ENCODE results near the gene MAPKAPK2.

Gene MAPKAPK2

GRCh38 chr1:206695733-206696132, 11.0 kb downstream of the MAPKAPK2 start:
- Mint-ChIP-seq H3K36me3 (ENCODE audit: low read depth) (peaks cover 37% of the 10 kb centered on the region), H3K27ac (no peak overlapping the region), H3K4me3 (no peak overlapping the region), H3K4me1 (ENCODE audit: low read depth) (peaks cover 95% of the 10 kb centered on the region), H3K27me3 (no peaks in the 10 kb centered on the region), H3K9me3 (no peaks in the 10 kb centered on the region)
- intact Hi-C loops (cut with micrococcal nuclease) = no loop called here

DNA sequence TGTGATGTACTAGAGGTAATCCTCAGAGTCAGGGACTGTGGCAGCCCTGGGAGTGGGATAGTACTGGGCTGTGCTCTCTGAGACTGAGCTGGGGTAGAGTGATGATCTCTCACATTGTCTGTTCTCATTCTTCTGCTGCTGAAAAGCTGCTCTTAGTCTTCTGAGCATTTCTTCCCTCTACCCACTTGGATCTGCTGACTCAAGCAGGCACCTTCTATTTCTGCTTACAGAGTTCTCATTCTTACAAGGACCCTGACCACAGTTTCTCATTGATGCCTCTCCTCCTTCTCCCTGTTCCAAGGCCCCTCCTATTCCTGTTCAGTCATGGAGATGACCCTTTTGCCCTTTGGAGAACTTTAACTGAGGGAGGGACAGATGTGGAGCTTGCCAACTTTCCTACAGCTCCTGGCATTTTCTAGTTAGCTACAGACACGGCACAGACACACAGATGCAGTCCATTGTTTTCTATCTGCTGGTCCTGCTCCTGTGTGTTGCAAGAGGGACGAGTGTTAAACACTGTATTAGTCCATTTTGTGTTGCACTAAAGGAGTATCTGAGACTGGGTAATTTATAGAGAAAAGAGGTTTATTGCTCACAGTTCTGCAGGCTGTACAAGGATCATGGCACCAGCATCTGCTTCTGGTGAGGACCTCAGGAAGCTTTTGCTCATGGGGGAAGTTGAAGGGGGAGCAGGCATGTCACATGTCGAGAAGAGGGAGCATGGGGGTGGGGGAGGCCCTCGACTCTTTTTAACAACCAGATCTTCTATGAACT, 12.3 kb downstream of the MAPKAPK2 start:
- H3K9me3 Mint-ChIP-seq = no peaks in the 10 kb centered on the region
- H3K27ac Mint-ChIP-seq = peak overlapping the region; percentile 50

GRCh38 chr1:206698011-206698410, 13.3 kb downstream of the MAPKAPK2 start:
- Mint-ChIP-seq H3K27ac (no peak overlapping the region), H3K36me3 (ENCODE audit: low read depth) (peaks cover 41% of the 10 kb centered on the region), H3K4me3 (no peak overlapping the region), H3K27me3 (no peaks in the 10 kb centered on the region), H3K9me3 (no peaks in the 10 kb centered on the region), H3K4me1 (ENCODE audit: low read depth) (peaks cover 92% of the 10 kb centered on the region)
- intact Hi-C loops (cut with micrococcal nuclease) = no loop called here

More for the DNA sequence above, 12.3 kb downstream of the MAPKAPK2 start:
- peaks cover 92% of the 10 kb centered on the region for H3K4me1 Mint-ChIP-seq (ENCODE audit: low read depth)
- H3K27me3 Mint-ChIP-seq = no peaks in the 10 kb centered on the region
- no peak overlapping the region for H3K4me3 Mint-ChIP-seq
- intact Hi-C loops (cut with micrococcal nuclease) = no loop called here
- H3K36me3 Mint-ChIP-seq (ENCODE audit: low read depth) = peaks cover 37% of the 10 kb centered on the region

- Mint-ChIP-seq H3K27me3 (no peaks in the 10 kb centered on the region), H3K4me1 (ENCODE audit: low read depth) (peaks cover 92% of the 10 kb centered on the region), H3K27ac (peak overlapping the region; percentile 28), H3K4me3 (no peak overlapping the region), H3K9me3 (no peaks in the 10 kb centered on the region), H3K36me3 (ENCODE audit: low read depth) (peaks cover 30% of the 10 kb centered on the region)
- intact Hi-C loops (cut with micrococcal nuclease) = no loop called here
These were observed 14.4 kb downstream of the MAPKAPK2 start for GRCh38 chr1:206699000-206699586.

DNA sequence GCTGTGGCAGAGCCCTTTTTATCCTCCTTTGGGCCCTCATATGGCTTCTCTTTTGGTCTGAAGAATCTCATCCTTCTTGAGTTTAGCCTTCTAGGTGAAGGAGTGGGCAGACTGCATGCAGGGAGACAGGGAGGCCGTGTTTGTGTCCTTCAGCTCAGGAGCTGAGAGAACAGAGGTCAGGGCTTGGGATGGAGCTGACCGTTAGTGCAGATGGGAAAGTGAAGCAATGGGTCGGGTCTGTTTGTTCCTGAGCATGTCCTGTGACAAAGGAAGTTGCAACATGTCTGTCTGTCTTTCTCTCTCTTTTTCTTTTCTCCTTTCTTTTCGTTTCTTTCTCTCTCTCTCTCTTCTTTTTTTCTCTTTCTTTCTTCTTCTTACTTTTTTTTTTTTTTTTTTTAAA, 14.9 kb downstream of the MAPKAPK2 start:
- Mint-ChIP-seq H3K27me3 (no peaks in the 10 kb centered on the region), H3K4me1 (ENCODE audit: low read depth) (peaks cover 92% of the 10 kb centered on the region), H3K27ac (peak overlapping the region; percentile 28), H3K9me3 (no peaks in the 10 kb centered on the region), H3K36me3 (ENCODE audit: low read depth) (peaks cover 30% of the 10 kb centered on the region), H3K4me3 (no peak overlapping the region)
- intact Hi-C loops (cut with micrococcal nuclease) = no loop called here

GRCh38 chr1:206700445-206701036, 15.8 kb downstream of the MAPKAPK2 start:
- no peaks in the 10 kb centered on the region for H3K27me3 Mint-ChIP-seq
- H3K9me3 Mint-ChIP-seq = no peaks in the 10 kb centered on the region
- H3K4me3 Mint-ChIP-seq = no peak overlapping the region
- H3K27ac Mint-ChIP-seq = peak overlapping the region; percentile 39
- H3K36me3 Mint-ChIP-seq (ENCODE audit: low read depth) = peaks cover 27% of the 10 kb centered on the region
- H3K4me1 Mint-ChIP-seq (ENCODE audit: low read depth) = peaks cover 92% of the 10 kb centered on the region
- intact Hi-C loops (cut with micrococcal nuclease) = no loop called here

GRCh38 chr1:206702260-206702659, 17.6 kb downstream of the MAPKAPK2 start:
- Mint-ChIP-seq H3K36me3 (ENCODE audit: low read depth) (peaks cover 15% of the 10 kb centered on the region), H3K9me3 (no peaks in the 10 kb centered on the region), H3K4me1 (ENCODE audit: low read depth) (peaks cover 92% of the 10 kb centered on the region), H3K4me3 (no peak overlapping the region), H3K27me3 (no peaks in the 10 kb centered on the region), H3K27ac (no peak overlapping the region)
- intact Hi-C loops (cut with micrococcal nuclease) = no loop called here

- intact Hi-C loops (cut with micrococcal nuclease) = no loop called here
- H3K27me3 Mint-ChIP-seq = no peaks in the 10 kb centered on the region
- H3K4me1 Mint-ChIP-seq (ENCODE audit: low read depth) = peaks cover 92% of the 10 kb centered on the region
- no peak overlapping the region for H3K4me3 Mint-ChIP-seq
- peaks cover 9% of the 10 kb centered on the region for H3K36me3 Mint-ChIP-seq (ENCODE audit: low read depth)
- H3K27ac Mint-ChIP-seq = no peak overlapping the region
- no peaks in the 10 kb centered on the region for H3K9me3 Mint-ChIP-seq
These were observed 18.1 kb downstream of the MAPKAPK2 start for GRCh38 chr1:206702803-206703202.

GRCh38 chr1:206703661-206704060, 19.0 kb downstream of the MAPKAPK2 start:
- H3K36me3 Mint-ChIP-seq (ENCODE audit: low read depth) = peaks cover 6% of the 10 kb centered on the region
- H3K4me3 Mint-ChIP-seq = no peak overlapping the region
- peaks cover 95% of the 10 kb centered on the region for H3K4me1 Mint-ChIP-seq (ENCODE audit: low read depth)
- intact Hi-C loops (cut with micrococcal nuclease) = no loop called here
- H3K9me3 Mint-ChIP-seq = no peaks in the 10 kb centered on the region
- no peak overlapping the region for H3K27ac Mint-ChIP-seq
- H3K27me3 Mint-ChIP-seq = no peaks in the 10 kb centered on the region

DNA sequence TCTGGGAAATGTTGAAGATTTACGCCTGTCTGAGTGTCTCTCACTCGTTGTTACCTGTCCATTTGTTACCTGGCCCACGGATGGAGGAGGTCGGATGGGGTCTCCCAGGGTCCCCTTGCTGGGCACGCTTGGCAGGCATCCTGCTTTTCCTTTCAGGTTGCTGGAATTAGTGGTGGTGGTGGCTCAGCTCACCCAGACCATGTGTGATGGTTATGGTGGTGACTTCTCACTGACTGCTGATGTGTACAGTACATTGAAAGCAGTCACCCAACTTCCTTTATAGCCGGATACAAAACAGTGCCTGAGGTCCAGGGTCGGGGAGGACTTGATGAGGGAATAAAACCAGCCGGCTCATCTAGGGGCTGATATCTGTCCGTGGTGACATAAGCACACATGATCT, 19.5 kb downstream of the MAPKAPK2 start:
- H3K9me3 Mint-ChIP-seq = no peaks in the 10 kb centered on the region
- H3K27me3 Mint-ChIP-seq = no peaks in the 10 kb centered on the region
- H3K27ac Mint-ChIP-seq = no peak overlapping the region
- intact Hi-C loops (cut with micrococcal nuclease) = no loop called here
- peaks cover 95% of the 10 kb centered on the region for H3K4me1 Mint-ChIP-seq (ENCODE audit: low read depth)
- H3K36me3 Mint-ChIP-seq (ENCODE audit: low read depth) = peaks cover 6% of the 10 kb centered on the region
- no peak overlapping the region for H3K4me3 Mint-ChIP-seq

GRCh38 chr1:206705191-206705590, 20.5 kb downstream of the MAPKAPK2 start:
- Mint-ChIP-seq H3K36me3 (ENCODE audit: low read depth) (peaks cover 6% of the 10 kb centered on the region), H3K9me3 (no peaks in the 10 kb centered on the region), H3K4me3 (no peak overlapping the region), H3K27ac (no peak overlapping the region), H3K4me1 (ENCODE audit: low read depth) (peaks cover 87% of the 10 kb centered on the region), H3K27me3 (no peaks in the 10 kb centered on the region)
- intact Hi-C loops (cut with micrococcal nuclease) = no loop called here

DNA sequence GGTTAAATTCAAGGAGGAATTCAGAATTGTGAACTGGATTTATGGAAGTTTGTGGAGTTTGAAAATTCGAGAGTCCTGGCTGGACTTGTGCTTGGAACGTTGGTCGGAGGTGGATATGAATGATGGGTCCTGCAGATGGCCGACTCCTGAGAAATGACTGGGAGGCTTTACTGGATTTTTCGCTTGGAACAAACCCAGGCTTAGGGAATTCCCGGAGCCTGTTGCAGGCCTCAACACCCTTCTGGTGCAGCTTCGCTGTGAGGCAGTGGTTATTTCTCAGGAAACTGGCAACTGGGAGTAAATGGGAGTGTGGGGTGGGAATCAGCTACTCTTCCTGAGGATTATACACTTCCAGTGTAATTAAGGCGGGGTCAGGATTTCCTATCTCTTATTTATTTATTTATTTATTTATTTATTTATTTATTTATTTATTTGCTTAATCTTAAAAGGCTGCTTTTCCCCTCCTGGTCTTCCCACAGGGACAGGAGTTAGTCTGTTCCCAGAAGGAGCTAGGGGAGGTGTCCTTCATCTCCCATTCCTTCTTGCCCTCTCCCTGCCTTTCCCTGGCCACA, 21.1 kb downstream of the MAPKAPK2 start:
- intact Hi-C loops (cut with micrococcal nuclease) = no loop called here
- H3K9me3 Mint-ChIP-seq = no peaks in the 10 kb centered on the region
- no peak overlapping the region for H3K27ac Mint-ChIP-seq
- no peaks in the 10 kb centered on the region for H3K27me3 Mint-ChIP-seq
- peaks cover 81% of the 10 kb centered on the region for H3K4me1 Mint-ChIP-seq (ENCODE audit: low read depth)
- peaks cover 6% of the 10 kb centered on the region for H3K36me3 Mint-ChIP-seq (ENCODE audit: low read depth)
- H3K4me3 Mint-ChIP-seq = no peak overlapping the region

GRCh38 chr1:206706298-206706791, 21.6 kb downstream of the MAPKAPK2 start:
- Mint-ChIP-seq H3K4me1 (ENCODE audit: low read depth) (peaks cover 75% of the 10 kb centered on the region), H3K9me3 (no peaks in the 10 kb centered on the region), H3K27me3 (no peaks in the 10 kb centered on the region), H3K36me3 (ENCODE audit: low read depth) (peaks cover 6% of the 10 kb centered on the region), H3K4me3 (no peak overlapping the region), H3K27ac (no peak overlapping the region)
- intact Hi-C loops (cut with micrococcal nuclease) = no loop called here

- H3K4me3 Mint-ChIP-seq = no peak overlapping the region
- intact Hi-C loops (cut with micrococcal nuclease) = no loop called here
- no peak overlapping the region for H3K27ac Mint-ChIP-seq
- H3K9me3 Mint-ChIP-seq = no peaks in the 10 kb centered on the region
- peaks cover 6% of the 10 kb centered on the region for H3K36me3 Mint-ChIP-seq (ENCODE audit: low read depth)
- no peaks in the 10 kb centered on the region for H3K27me3 Mint-ChIP-seq
- H3K4me1 Mint-ChIP-seq (ENCODE audit: low read depth) = peaks cover 75% of the 10 kb centered on the region
These were observed 22.2 kb downstream of the MAPKAPK2 start for GRCh38 chr1:206706806-206707366.
